ENCODE results near the gene FIS1.
"Not testable (repeated sequence)": the region's sequence is repeated elsewhere in the genome, so short reads cannot be mapped to it uniquely, and the experiment has no call there.

FIS1 gene

DNA sequence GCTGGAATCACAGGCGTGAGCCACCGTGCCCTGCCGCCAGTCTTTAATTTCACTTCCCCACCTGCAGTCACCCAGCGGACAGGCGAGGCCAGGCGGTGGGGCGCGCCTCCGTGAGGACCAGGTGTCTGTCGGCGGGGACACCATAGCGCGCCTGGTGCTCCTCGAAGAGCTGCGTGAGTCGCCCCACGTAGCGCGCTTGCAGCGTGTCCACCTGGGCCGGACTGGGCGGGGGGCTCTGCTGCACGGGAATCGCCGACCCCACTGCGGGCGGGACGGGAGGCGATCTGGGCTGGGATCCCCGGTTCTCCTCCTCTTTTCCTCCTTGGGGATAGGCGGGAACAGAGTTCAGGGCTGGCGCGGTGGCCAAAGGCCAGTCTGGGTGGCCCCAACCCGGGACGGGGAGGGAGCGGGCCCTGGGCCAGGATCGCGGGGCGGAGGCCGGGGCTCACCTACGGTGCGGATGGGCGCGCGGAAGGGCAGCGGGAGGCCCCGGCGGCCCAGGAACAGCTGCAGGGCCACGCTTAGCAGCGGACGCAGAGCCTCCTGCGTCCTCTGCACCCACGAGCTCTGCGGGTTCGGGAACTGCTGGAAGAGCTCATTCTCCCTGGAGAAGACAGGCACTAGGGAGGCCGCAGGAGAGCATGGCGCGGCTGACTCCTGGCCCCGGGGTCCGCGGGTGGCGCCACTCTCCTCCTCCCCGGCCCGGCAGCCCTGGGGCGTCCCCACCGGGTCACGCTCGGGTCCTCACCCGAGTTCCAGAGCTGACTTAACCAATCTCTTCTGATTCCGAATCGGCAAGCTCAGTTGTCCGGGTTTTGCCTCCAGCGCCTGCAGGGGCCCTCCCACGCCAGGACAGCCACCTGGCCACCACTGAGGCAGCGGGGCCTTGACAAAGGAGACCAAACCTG, 42.9 kb downstream of the FIS1 start:
- no peak for DNase-seq

DNA sequence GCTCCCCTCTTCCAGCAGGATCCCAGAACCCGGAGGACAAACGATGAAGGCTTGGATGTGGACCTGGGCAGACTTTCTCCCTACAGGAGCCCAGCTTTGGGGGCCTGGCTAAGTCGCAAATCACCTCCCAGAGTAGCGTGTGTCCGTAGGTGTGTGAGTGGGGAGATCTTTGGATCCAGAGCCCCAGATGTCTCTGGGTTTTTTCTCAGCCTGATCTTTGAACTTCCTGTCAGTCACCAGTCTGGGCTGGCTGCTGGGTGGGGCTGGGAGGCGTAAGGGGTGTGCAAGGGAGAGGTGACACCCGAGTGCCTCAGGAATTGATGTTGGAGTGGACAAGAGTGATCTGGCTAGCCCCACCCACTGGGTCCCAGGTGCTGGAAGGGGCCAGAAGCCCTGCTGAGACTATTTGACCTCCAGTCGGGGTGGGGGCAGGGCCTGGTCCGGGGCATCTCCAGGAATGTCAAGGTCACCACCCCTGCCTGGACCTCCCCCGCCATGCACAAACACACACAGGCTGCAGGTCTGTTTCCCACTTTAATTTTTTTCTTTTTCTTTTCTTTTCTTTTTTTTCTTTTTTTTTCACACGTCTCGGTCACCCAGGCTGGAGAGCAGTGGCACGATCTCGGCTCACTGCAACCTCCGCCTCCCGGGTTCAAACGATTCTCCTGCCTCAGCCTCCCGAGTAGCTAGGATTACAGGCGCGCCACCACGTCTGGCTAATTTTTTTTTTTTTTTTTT, 43.9 kb downstream of the FIS1 start, which contains the start of gene MOGAT3:
Gene MOGAT3 (minus strand): TSS at position 175 of the 738 bp plus-strand sequence. CDS start 182 bp downstream, outside the sequence.
- DNase-seq, result no peak

DNA sequence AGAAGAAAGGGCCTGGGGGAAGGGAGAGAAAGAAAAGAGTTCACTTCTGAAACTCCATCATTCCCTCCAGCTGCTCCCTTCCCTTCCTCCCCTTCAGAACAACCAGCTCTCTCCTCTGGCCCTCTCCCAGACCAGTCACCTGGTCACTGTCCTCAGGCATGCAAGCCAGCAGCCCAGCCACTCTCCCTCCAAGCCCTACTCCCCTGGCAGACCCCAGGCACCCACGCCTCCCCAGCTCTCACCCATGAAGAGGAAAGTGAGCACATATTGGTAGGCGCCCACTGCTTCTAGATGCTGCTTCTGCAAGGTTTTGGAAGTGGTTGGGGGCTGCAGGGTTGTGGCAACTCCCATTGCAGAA, 44.4 kb downstream of the FIS1 start:
- no peak for DNase-seq

DNA sequence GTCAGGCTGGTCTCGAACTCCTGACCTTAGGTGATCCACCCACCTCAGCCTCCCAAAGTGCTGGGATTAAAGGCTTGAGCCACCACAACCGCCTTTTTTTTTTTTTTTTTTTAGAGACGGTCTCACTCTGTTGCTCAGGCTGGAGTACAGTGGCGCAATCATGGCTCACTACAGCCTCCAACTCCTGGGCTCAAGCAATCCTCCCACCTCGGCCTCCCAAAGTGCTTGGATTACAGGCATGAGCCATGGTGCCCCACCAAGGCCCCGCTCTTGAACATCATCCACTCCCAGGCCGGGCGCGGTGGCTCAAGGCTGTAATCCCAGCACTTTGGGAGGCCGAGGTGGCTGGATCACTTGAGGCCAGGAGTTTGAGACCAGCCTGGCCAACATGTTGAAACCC, 45.4 kb downstream of the FIS1 start:
- DNase-seq, result not testable (repeated sequence)

DNA sequence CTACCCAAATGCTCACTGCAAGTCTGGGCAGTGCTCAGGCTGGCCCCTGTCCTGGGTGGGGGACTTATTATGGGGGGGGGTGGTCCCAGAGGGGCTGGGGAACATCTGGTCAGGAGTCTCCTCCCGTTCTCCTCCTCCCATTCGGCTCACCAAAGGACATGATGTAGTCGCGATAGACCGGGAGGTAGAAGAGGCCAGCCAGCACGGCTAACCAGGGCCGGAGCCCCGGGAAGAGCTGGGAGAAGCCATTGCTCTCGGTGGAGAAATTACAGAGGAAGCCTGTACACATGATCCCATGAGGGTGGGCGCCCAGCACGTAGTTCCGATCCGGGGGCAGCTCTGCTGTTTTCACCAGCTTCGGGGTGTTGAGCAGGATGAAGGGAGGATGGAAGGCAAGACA, 46.4 kb downstream of the FIS1 start:
- DNase-seq, result no peak

DNA sequence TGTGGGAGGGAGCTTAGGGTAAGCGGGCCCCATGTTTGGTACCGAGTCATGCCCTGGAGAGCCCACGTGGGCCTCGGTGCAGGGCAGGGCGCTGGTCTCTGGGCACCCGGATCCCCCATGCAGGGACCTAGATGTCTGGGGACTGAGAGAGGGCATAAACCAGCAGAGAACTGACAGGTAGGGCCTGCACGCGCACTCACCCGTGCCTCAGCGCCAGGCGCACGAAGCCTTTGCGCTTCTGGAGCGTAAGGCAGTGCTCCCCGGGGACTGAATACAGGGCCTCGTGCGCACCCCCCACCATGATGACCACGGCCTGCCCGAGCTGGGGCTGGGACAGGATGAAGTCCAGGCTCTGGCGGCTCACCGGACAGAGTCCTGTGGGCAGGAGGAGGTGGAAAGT, 46.9 kb downstream of the FIS1 start:
- DNase-seq, result no peak

DNA sequence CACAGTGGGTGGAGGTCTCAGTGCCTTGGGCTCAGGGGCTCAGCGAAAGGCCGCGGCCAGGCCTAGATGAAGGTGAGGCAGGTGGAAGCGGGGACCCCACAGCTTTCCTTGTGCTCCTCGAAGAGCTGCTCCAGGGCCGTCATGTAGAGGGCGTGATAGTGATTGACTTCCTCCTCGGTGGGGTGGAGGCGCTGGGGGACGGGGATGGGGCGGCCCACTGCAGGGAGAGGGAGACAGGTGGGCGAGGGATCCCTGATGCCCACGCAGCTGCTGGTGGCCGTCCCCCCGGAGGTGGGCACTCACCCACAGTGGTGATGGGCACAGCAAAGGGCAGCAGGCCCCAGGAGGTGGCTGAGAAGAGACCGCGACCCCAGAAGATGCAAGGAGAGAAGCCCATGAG, 49.0 kb downstream of the FIS1 start:
- no peak for DNase-seq

Measured in CD4-positive, alpha-beta T cell treated with Interferon gamma for 1 hour (primary cell).